ENCODE data around the gene FUT1.
"Not testable (repeated sequence)": the region's sequence is repeated elsewhere in the genome, so short reads cannot be mapped to it uniquely, and the experiment has no call there.

The FUT1 gene

GRCh38 chr19:48770734-48771472, 18.5 kb upstream of the FUT1 start:
- Histone ChIP-seq H3K4me3 (ENCODE audit: low read depth, low read length) (no peak overlapping the region), H3K9me3 (ENCODE audit: severe bottlenecking) (no peaks in the 10 kb centered on the region), H3K27me3 (ENCODE audit: insufficient read depth, low read depth, severe bottlenecking) (no peaks in the 10 kb centered on the region), H3K36me3 (no peaks in the 10 kb centered on the region), H3K27ac (no peak overlapping the region)
- no peak for TF ChIP-seq CTCF (IDR thresholded peaks at IDR 0.05; ENCODE audit: low read depth, low read length)
- no peak for DNase-seq

GRCh38 chr19:48770266-48770665, 17.8 kb upstream of the FUT1 start:
- no peaks in the 10 kb centered on the region for H3K36me3 ChIP-seq
- H3K4me3 ChIP-seq (ENCODE audit: low read depth, low read length) = no peak overlapping the region
- H3K9me3 ChIP-seq (ENCODE audit: severe bottlenecking) = no peaks in the 10 kb centered on the region
- TF ChIP-seq CTCF (IDR thresholded peaks at IDR 0.05; ENCODE audit: low read depth, low read length) = no peak
- no peak overlapping the region for H3K27ac ChIP-seq
- H3K27me3 ChIP-seq (ENCODE audit: insufficient read depth, low read depth, severe bottlenecking) = no peaks in the 10 kb centered on the region
- no peak for DNase-seq

GRCh38 chr19:48768994-48769713, 16.7 kb upstream of the FUT1 start:
- no peaks in the 10 kb centered on the region for H3K27me3 ChIP-seq (ENCODE audit: insufficient read depth, low read depth, severe bottlenecking)

GRCh38 chr19:48768171-48768753, 15.8 kb upstream of the FUT1 start:
- H3K27ac ChIP-seq; DNase-seq; H3K4me3 ChIP-seq (ENCODE audit: low read depth, low read length); H3K36me3 ChIP-seq; H3K9me3 ChIP-seq (ENCODE audit: severe bottlenecking); H3K27me3 ChIP-seq (ENCODE audit: insufficient read depth, low read depth, severe bottlenecking): not testable (repeated sequence)

More at GRCh38 chr19:48768994-48769713, 16.7 kb upstream of the FUT1 start:
- Histone ChIP-seq H3K4me3 (ENCODE audit: low read depth, low read length) (no peak overlapping the region), H3K9me3 (ENCODE audit: severe bottlenecking) (no peaks in the 10 kb centered on the region), H3K27ac (no peak overlapping the region), H3K36me3 (no peaks in the 10 kb centered on the region)
- no peak for DNase-seq
- TF ChIP-seq CTCF (IDR thresholded peaks at IDR 0.05; ENCODE audit: low read depth, low read length) = no peak

- DNase-seq; H3K27ac ChIP-seq; H3K9me3 ChIP-seq (ENCODE audit: severe bottlenecking); H3K4me3 ChIP-seq (ENCODE audit: low read depth, low read length); H3K27me3 ChIP-seq (ENCODE audit: insufficient read depth, low read depth, severe bottlenecking); H3K36me3 ChIP-seq: not testable (repeated sequence)
Measured at GRCh38 chr19:48765816-48766215, 13.4 kb upstream of the FUT1 start.

- TF ChIP-seq CTCF (IDR thresholded peaks at IDR 0.05; ENCODE audit: low read depth, low read length) = no peak
- Histone ChIP-seq H3K4me3 (ENCODE audit: low read depth, low read length) (no peak overlapping the region), H3K27ac (no peak overlapping the region), H3K9me3 (ENCODE audit: severe bottlenecking) (no peaks in the 10 kb centered on the region), H3K36me3 (no peaks in the 10 kb centered on the region), H3K27me3 (ENCODE audit: insufficient read depth, low read depth, severe bottlenecking) (no peaks in the 10 kb centered on the region)
- DNase-seq = no peak
Measured at GRCh38 chr19:48760504-48761205, 8.2 kb upstream of the FUT1 start.
